HCT116 (cell line): ENCODE results near the gene COA8. TPM values are rescaled to one million over a fixed set of nuclear protein-coding genes. Genes with fewer than 3 reads are reported as not detected.

Source experiments
- ATAC-seq: fragments of 200-7000 bp; cut with Tn5 transposase; 2 replicates; pipeline ENCODE4 v1.9.1; 2020; ENCODE audit warnings: mild to moderate bottlenecking, moderate library complexity
- BruUV-seq: library from RNA; stranded (reverse); fragments of 400-500 nt; replicated peaks from 2 replicates; lab custom pipeline; 2021; lab: Mats Ljungman, UMichigan
- CTCF ChIA-PET: fragments of 300-600 bp; sonication (Branson Sonifier 250); formaldehyde crosslinking; loops from one replicate; lab custom pipeline; 2021; ENCODE audit warnings: antibody characterized with exemption; lab: Charles Lee
- POLR2A ChIA-PET: fragments of 300-600, 350-600 bp; sonication (Branson Sonifier 250); formaldehyde crosslinking; loops from one replicate; lab custom pipeline; 2021; ENCODE audit warnings: antibody characterized with exemption; lab: Charles Lee
- RAD21 ChIA-PET, 2 experiments: fragments of 300-600 bp; sonication (Branson Sonifier 250); formaldehyde crosslinking; loops; one replicate each; lab custom pipeline; 2023; ENCODE audit warnings: low total read pairs in 2 of 2; ENCODE audit not compliant: uncharacterized antibody in 2 of 2, unreplicated experiment in 2 of 2, low non-redundant PET in 1 of 2; lab: Charles Lee
- DNase-seq: peaks from one replicate; pipeline ENCODE4 v3.0.0-alpha.2; 2010; ENCODE audit warnings: low read depth, low spot score
- H2AFZ ChIP-seq: fragments of 200-600 bp; shearing (Covaris generic), sonication (generic); 2 replicates; pipeline ENCODE4 v1.6.1; 2017; ENCODE audit warnings: low read depth, mixed run types, mixed read lengths, antibody characterized with exemption, low read length; ENCODE audit not compliant: poor library complexity, severe bottlenecking
- H3K27ac ChIP-seq: 2 replicates; pipeline ENCODE4 v1.5.1; 2012; ENCODE audit warnings: low read depth, low read length
- H3K27me3 ChIP-seq: fragments of 200-600 bp; sonication (generic); 2 replicates; pipeline ENCODE4 v1.6.1; 2016; ENCODE audit warnings: mixed run types, low read length, mixed read lengths; ENCODE audit not compliant: insufficient read depth
- H3K36me3 ChIP-seq, 2 experiments: fragments of 200-500 bp in 1 of 2; fragments of 200-600 bp in 1 of 2; sonication (Bioruptor generic) in 1 of 2; sonication (generic) in 1 of 2; 2 replicates each; pipeline versions ENCODE4 v1.5.1 to v1.6.1; 2014 to 2016; ENCODE audit warnings: low read length in 2 of 2, inconsistent platforms in 1 of 2, mixed read lengths in 1 of 2, mixed run types in 1 of 2; ENCODE audit not compliant: insufficient read depth in 2 of 2, control insufficient read depth in 1 of 2
- H3K4me1 ChIP-seq, 2 experiments: fragments of 200-600 bp in 1 of 2; sonication (generic) in 1 of 2; 2 replicates each; pipeline versions ENCODE4 v1.5.1 to v1.6.1; 2012 to 2017; ENCODE audit warnings: low read length in 2 of 2, inconsistent platforms in 1 of 2, mild to moderate bottlenecking in 1 of 2, mixed read lengths in 1 of 2, mixed run types in 1 of 2, moderate library complexity in 1 of 2; ENCODE audit not compliant: insufficient read depth in 2 of 2, control insufficient read depth in 1 of 2
- H3K4me2 ChIP-seq: fragments of 200-600 bp; sonication (generic); 2 replicates; pipeline ENCODE4 v1.6.1; 2017; ENCODE audit warnings: mixed run types, low read length, mixed read lengths
- H3K4me3 ChIP-seq, 2 experiments: fragments of 200-600 bp in 1 of 2; sonication (generic) in 1 of 2; replicated peaks in 1 of 2; 2 replicates each; pipeline ENCODE4 v1.5.1; 2011 to 2016; ENCODE audit warnings: low read length in 2 of 2, control low read depth in 1 of 2, low read depth in 1 of 2, mild to moderate bottlenecking in 1 of 2, mixed read lengths in 1 of 2, mixed run types in 1 of 2
- H3K79me2 ChIP-seq: fragments of 200-600 bp; sonication (generic); 2 replicates; pipeline ENCODE4 v1.6.1; 2017; ENCODE audit warnings: mild to moderate bottlenecking, mixed run types, low read length, moderate library complexity, mixed read lengths; ENCODE audit not compliant: insufficient read depth
- H3K9ac ChIP-seq: fragments of 200-600 bp; sonication (generic); 2 replicates; pipeline ENCODE4 v1.6.1; 2016; ENCODE audit warnings: low read length, mixed read lengths
- H3K9me2 ChIP-seq: fragments of 200-600 bp; sonication (generic), shearing (Covaris generic); 2 replicates; pipeline ENCODE4 v1.6.1; 2017; ENCODE audit warnings: mixed run types, mild to moderate bottlenecking, moderate library complexity; ENCODE audit not compliant: insufficient read depth
- H3K9me3 ChIP-seq, 2 experiments: fragments of 200-500 bp in 1 of 2; fragments of 200-600 bp in 1 of 2; sonication (Bioruptor generic) in 1 of 2; sonication (generic) in 1 of 2; 2 replicates each; pipeline ENCODE4 v1.6.1; 2014 to 2017; ENCODE audit warnings: low read length in 2 of 2, mixed read lengths in 2 of 2, inconsistent platforms in 1 of 2, low read depth in 1 of 2, mild to moderate bottlenecking in 1 of 2, mixed run types in 1 of 2, moderate library complexity in 1 of 2; ENCODE audit not compliant: control insufficient read depth in 1 of 2, insufficient read depth in 1 of 2
- H4K20me1 ChIP-seq: fragments of 200-600 bp; sonication (generic), shearing (Covaris generic); 2 replicates; pipeline ENCODE4 v1.6.1; 2017; ENCODE audit warnings: mixed run types, mild to moderate bottlenecking, moderate library complexity; ENCODE audit not compliant: insufficient read depth
- ATF3 ChIP-seq: IDR thresholded peaks from 2 replicates; pipeline ENCODE4 v1.6.1; 2012
- CBX3 ChIP-seq: IDR thresholded peaks from 2 replicates; pipeline ENCODE4 v1.6.1; 2012; ENCODE audit warnings: low read depth
- ELF1 ChIP-seq: IDR thresholded peaks from 2 replicates; pipeline ENCODE4 v1.6.1; 2012; ENCODE audit warnings: low read depth, borderline replicate concordance
- EZH2 ChIP-seq: fragments of 200-600 bp; sonication (generic); IDR thresholded peaks from 2 replicates; pipeline ENCODE4 v1.6.1; 2017; ENCODE audit warnings: antibody characterized with exemption, mixed run types
- FOSL1 ChIP-seq: IDR thresholded peaks from 2 replicates; pipeline ENCODE4 v1.6.1; 2012; ENCODE audit warnings: low read depth
- MAX ChIP-seq: IDR thresholded peaks from 2 replicates; pipeline ENCODE4 v1.6.1; 2012
- POLR2AphosphoS5 ChIP-seq: IDR thresholded peaks from 2 replicates; pipeline ENCODE4 v1.6.1; 2011; ENCODE audit warnings: mild to moderate bottlenecking, low read depth, low read length, moderate library complexity
- RAD21 ChIP-seq: IDR thresholded peaks from 2 replicates; pipeline ENCODE4 v1.6.1; 2012; ENCODE audit warnings: low read depth, mild to moderate bottlenecking
- REST ChIP-seq: IDR thresholded peaks from 2 replicates; pipeline ENCODE4 v1.6.1; 2012; ENCODE audit warnings: low read depth
- SP1 ChIP-seq: IDR thresholded peaks from 2 replicates; pipeline ENCODE4 v1.6.1; 2012; ENCODE audit warnings: low read depth
- SRF ChIP-seq: IDR thresholded peaks from 2 replicates; pipeline ENCODE4 v1.6.1; 2012; ENCODE audit warnings: low read depth
- TCF7L2 ChIP-seq: IDR thresholded peaks from 2 replicates; pipeline ENCODE4 v1.7.0; 2011; ENCODE audit warnings: borderline replicate concordance, inconsistent platforms; ENCODE audit not compliant: insufficient read depth, insufficient read length; ENCODE audit errors: extremely low read depth
- YY1 ChIP-seq: IDR thresholded peaks from 2 replicates; pipeline ENCODE4 v1.6.1; 2011; ENCODE audit warnings: low read length, low read depth, moderate library complexity, mild to moderate bottlenecking; ENCODE audit not compliant: insufficient replicate concordance; ENCODE audit errors: extremely low read depth
- ZBTB33 ChIP-seq: IDR thresholded peaks from 2 replicates; pipeline ENCODE4 v1.6.1; 2011; ENCODE audit warnings: mild to moderate bottlenecking, low read length, moderate library complexity; ENCODE audit not compliant: insufficient replicate concordance; ENCODE audit errors: extremely low read depth
- intact Hi-C: fragments of 100-400 bp; cut with micrococcal nuclease; formaldehyde crosslinking; loops from 2 replicates; pipeline ENCODE4 v1.10.0; 2022
- total RNA-seq: library from RNA; stranded (reverse); gene quantifications from one replicate; pipeline ENCODE4 v1.2.1, GENCODE V29; 2021; ENCODE audit not compliant: unreplicated experiment

Gene COA8
- total RNA-seq, 1 experiment from 2014 or later, result 29.4 TPM

GRCh38 chr14:103626146-103626850 lies 63.5 kb downstream of the COA8 start:
- peaks cover 11% of the 10 kb centered on the region; the same call in 1 of the 2 replicates for H4K20me1 ChIP-seq
- H3K27me3 ChIP-seq, result no peaks in the 10 kb centered on the region
- H3K9me3 ChIP-seq, result no peaks in the 10 kb centered on the region
- TF ChIP-seq TCF7L2 (no peak), FOSL1 (no peak), ELF1 (no peak), RAD21 (no peak), ZBTB33 (no peak), EZH2 (no peak), CBX3 (no peak), ATF3 (no peak), POLR2AphosphoS5 (no peak), REST (no peak), MAX (no peak), SRF (no peak), YY1 (no peak), SP1 (no peak)
- ATAC-seq (no peak), DNase-seq (no peak)
- ChIA-PET RAD21 (no interaction called here), POLR2A (no interaction called here), CTCF (no interaction called here)
- no peak overlapping the region for H3K4me3 ChIP-seq
- no peaks in the 10 kb centered on the region for H3K9me2 ChIP-seq
- intact Hi-C loops, result no loop called here
- no peak overlapping the region for H3K27ac ChIP-seq
- no peak overlapping the region for H2AFZ ChIP-seq
- no peak overlapping the region for H3K9ac ChIP-seq
- BruUV-seq, result no TSS peak
- H3K36me3 ChIP-seq, result no peaks in the 10 kb centered on the region
- no peak overlapping the region for H3K4me2 ChIP-seq
- H3K4me1 ChIP-seq, result peaks cover 35 to 70% of the 10 kb centered on the region in 2 experiments
- H3K79me2 ChIP-seq, result peaks cover 24% of the 10 kb centered on the region
